BJ (cell line): ENCODE data around the gene RYR1. TPM values are rescaled to one million over a fixed set of nuclear protein-coding genes. Genes with fewer than 3 reads are reported as not detected.

ENCODE experiments used
- CTCF ChIA-PET: fragments of 350-600 bp; formaldehyde crosslinking; extraction: SDS; loops from one replicate; lab custom pipeline; 2021; ENCODE audit warnings: antibody characterized with exemption, inconsistent platforms; lab: Yijun Ruan, JAX
- POLR2A ChIA-PET: fragments of 300-600 bp; sonication (Branson Sonifier 250); formaldehyde crosslinking; extraction: SDS; loops from one replicate; lab custom pipeline; 2021; ENCODE audit warnings: antibody characterized with exemption; lab: Charles Lee
- DNase-seq: peaks from one replicate; pipeline ENCODE4 v3.0.0-alpha.2; 2011; ENCODE audit warnings: low read depth
- H3K27me3 ChIP-seq: 2 replicates; pipeline ENCODE4 v1.6.0; 2011; ENCODE audit warnings: low read length; ENCODE audit not compliant: control insufficient read depth, insufficient read depth
- H3K36me3 ChIP-seq: 2 replicates; pipeline ENCODE4 v1.5.1; 2011; ENCODE audit warnings: low read length; ENCODE audit not compliant: control insufficient read depth, insufficient read depth
- H3K4me3 ChIP-seq: 2 replicates; pipeline ENCODE4 v1.5.1; 2011; ENCODE audit warnings: low read depth, mild to moderate bottlenecking, control low read depth, low read length
- polyA plus RNA-seq: library from polyadenylated mRNA; depleted of rRNA; stranded (reverse); fragments of >200 nt; gene quantifications from 2 replicates; pipeline ENCODE4 v1.2.3, GENCODE V29; 2011
- TF ChIP-seq, protein P1 (sequence below): IDR thresholded peaks from 2 replicates; pipeline ENCODE4 v1.5.1; 2011; ENCODE audit warnings: low read depth, mild to moderate bottlenecking, control low read depth, inconsistent platforms, low read length, moderate library complexity; ENCODE audit not compliant: insufficient read depth

The RYR1 gene
- polyA plus RNA-seq, 1 experiment, result 0.04 TPM

- TF ChIP-seq, protein P1, sequence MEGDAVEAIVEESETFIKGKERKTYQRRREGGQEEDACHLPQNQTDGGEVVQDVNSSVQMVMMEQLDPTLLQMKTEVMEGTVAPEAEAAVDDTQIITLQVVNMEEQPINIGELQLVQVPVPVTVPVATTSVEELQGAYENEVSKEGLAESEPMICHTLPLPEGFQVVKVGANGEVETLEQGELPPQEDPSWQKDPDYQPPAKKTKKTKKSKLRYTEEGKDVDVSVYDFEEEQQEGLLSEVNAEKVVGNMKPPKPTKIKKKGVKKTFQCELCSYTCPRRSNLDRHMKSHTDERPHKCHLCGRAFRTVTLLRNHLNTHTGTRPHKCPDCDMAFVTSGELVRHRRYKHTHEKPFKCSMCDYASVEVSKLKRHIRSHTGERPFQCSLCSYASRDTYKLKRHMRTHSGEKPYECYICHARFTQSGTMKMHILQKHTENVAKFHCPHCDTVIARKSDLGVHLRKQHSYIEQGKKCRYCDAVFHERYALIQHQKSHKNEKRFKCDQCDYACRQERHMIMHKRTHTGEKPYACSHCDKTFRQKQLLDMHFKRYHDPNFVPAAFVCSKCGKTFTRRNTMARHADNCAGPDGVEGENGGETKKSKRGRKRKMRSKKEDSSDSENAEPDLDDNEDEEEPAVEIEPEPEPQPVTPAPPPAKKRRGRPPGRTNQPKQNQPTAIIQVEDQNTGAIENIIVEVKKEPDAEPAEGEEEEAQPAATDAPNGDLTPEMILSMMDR, result no peak
- Histone ChIP-seq H3K36me3 (no peaks in the 10 kb centered on the region), H3K27me3 (no peaks in the 10 kb centered on the region), H3K4me3 (no peak overlapping the region)
- no peak for DNase-seq
- POLR2A ChIA-PET, result no interaction called here
- CTCF ChIA-PET, result no interaction called here
Observed at GRCh38 chr19:38451629-38452028, 18.1 kb downstream of the RYR1 start.

DNA sequence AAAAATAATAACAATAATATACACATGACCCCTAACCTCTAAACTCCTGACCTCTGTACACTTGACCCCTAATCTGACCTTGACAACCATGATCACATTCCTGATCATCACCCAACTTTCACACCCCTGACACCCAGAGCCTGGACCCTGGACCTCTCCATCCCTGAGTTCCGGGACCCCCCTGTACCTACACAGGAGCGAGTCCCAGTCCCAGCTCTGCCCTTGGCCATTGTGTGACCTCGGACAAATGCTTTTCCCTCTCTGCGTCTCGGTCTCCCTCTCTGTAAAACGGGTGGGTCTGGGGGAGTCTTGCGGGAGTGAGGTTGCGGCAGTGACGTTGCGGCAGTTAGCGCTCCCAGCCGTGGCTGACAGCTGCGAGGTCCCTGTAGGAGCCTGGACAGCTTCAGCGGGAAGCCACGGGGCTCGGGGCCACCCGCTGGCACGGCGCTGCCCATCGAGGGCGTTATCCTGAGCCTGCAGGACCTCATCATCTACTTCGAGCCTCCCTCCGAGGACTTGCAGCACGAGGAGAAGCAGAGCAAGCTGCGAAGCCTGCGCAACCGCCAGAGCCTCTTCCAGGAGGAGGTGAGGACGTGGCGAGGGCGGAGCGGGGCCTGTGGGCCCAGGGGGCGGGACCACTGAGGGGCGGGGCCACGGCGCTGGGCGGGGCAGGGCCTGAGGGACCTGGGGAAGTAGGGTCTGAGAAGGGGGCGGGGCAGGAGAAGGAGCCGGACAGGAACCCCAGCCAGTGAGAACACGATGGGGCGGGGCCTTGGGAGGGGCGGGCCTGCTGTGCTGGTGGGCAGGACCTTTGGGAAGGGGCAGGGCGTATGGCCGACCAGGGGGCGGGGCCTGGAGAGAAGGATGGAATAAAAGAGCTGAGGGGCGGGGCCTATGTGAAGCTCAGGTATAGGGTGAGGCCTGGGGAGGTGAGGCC, 19.2 kb downstream of the RYR1 start:
- Histone ChIP-seq H3K4me3 (no peak overlapping the region), H3K36me3 (no peaks in the 10 kb centered on the region), H3K27me3 (no peaks in the 10 kb centered on the region)
- ChIA-PET CTCF (interaction anchor here (1.3 kb wide), 1 partner anchor 49 kb away, joined by 5 read pairs; no protein-coding TSS in a partner anchor), POLR2A (no interaction called here)
- TF ChIP-seq, protein P1, result no peak
- DNase-seq, result no peak

DNA sequence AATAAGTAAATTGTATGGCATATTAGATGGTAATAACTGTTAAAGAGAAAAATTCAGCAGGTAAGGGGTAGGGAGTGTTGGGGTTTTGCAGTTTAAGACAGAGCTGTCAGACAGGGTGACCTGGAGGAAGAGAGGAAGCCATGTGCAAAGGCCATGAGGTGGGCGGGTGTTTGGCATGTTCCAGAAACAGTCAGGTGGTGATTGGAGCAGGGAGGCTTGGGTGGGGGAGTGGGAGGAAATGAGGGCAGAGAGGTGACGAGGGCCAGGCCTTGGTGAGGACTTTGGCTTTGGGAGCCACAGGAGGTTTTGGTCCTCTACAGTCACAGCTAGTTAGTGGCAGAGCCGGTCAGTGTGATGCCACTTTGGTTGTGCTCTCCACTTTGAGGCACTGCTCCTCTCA, 20.1 kb downstream of the RYR1 start:
- TF ChIP-seq, protein P1, result no peak
- no peaks in the 10 kb centered on the region for H3K27me3 ChIP-seq
- CTCF ChIA-PET, result interaction anchor here (1.3 kb wide), 1 partner anchor 50 kb away, joined by 5 read pairs; no protein-coding TSS in a partner anchor
- no peaks in the 10 kb centered on the region for H3K36me3 ChIP-seq
- POLR2A ChIA-PET, result no interaction called here
- no peak for DNase-seq
- no peak overlapping the region for H3K4me3 ChIP-seq

GRCh38 chr19:38455031-38455430, 21.5 kb downstream of the RYR1 start:
- ChIA-PET POLR2A (no interaction called here), CTCF (no interaction called here)
- no peak for DNase-seq
- Histone ChIP-seq H3K36me3 (no peaks in the 10 kb centered on the region), H3K4me3 (no peak overlapping the region), H3K27me3 (no peaks in the 10 kb centered on the region)
- TF ChIP-seq, protein P1, result no peak

DNA sequence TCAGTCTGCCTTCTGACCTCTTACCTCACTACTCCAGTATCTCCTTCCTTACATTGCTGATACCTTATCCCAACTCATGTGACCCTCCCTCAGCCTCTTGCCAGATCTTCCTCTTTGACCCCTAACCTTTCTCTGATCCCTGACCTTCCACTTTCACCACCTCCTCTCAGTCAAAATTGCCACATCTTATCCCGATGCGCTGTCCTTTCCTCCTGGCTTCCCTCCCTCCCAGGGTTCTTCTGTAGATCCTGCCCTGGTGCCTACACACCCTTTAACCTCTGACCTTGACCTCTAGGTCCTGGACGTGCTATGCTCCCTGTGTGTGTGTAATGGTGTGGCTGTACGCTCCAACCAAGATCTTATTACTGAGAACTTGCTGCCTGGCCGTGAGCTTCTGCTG, 23.7 kb downstream of the RYR1 start:
- TF ChIP-seq, protein P1, result no peak
- DNase-seq, result no peak
- ChIA-PET CTCF (no interaction called here), POLR2A (no interaction called here)
- Histone ChIP-seq H3K4me3 (no peak overlapping the region), H3K36me3 (no peaks in the 10 kb centered on the region), H3K27me3 (no peaks in the 10 kb centered on the region)
